Right lobe of liver (tissue), 6 donors: Measurements from ENCODE around the gene NUP93. TPM values are rescaled to one million over a fixed set of nuclear protein-coding genes. Genes with fewer than 3 reads are reported as not detected.

Experiments
- ATAC-seq, 4 donors: fragments of 200-7000 bp; cut with Tn5 transposase; one replicate each; pipeline ENCODE4 v1.9.1; 2020; ENCODE audit warnings: mild to moderate bottlenecking in 4 of 4, moderate library complexity in 4 of 4
- DNase-seq, 3 donors: peaks; one replicate each; pipeline ENCODE4 v3.0.0-alpha.2; 2020
- H3K27ac ChIP-seq, 3 donors: fragments of 200-600 bp; one replicate each; pipeline ENCODE4 v1.8.0; 2022
- H3K27me3 ChIP-seq, 2 donors: fragments of 200-600 bp; one replicate each; pipeline ENCODE4 v1.8.0; 2022
- H3K36me3 ChIP-seq, 4 donors: fragments of 200-600 bp; sonication (generic) in 1 of 4; one replicate each; pipeline versions ENCODE4 v1.5.1 to v1.8.0; 2017 to 2022; ENCODE audit warnings: control low read depth in 1 of 4
- H3K4me1 ChIP-seq, 4 donors: fragments of 200-600 bp; sonication (generic) in 1 of 4; one replicate each; pipeline versions ENCODE4 v1.5.1 to v1.8.0; 2017 to 2022; ENCODE audit warnings: control low read depth in 1 of 4
- H3K4me3 ChIP-seq, 3 donors: fragments of 200-600 bp; one replicate each; pipeline ENCODE4 v1.8.0; 2022
- H3K9me3 ChIP-seq, 4 donors: fragments of 200-600 bp; sonication (generic) in 1 of 4; one replicate each; pipeline versions ENCODE4 v1.5.1 to v1.8.0; 2017 to 2022; ENCODE audit warnings: control low read depth in 1 of 4
- CTCF ChIP-seq, 4 donors: fragments of 200-600 bp in 3 of 4; fragments of 450-650 bp in 1 of 4; IDR thresholded peaks; one replicate each; pipeline versions ENCODE4 v1.5.1 to v1.8.0; 2016 to 2022; ENCODE audit warnings: antibody characterized with exemption in 4 of 4, mild to moderate bottlenecking in 2 of 4
- POLR2A ChIP-seq: fragments of 450-650 bp; IDR thresholded peaks from one replicate; pipeline ENCODE4 v1.6.1; 2017; ENCODE audit warnings: antibody characterized with exemption, mild to moderate bottlenecking
- WGBS: methylation state at CpG from one replicate; pipeline ENCODE4 v1.1.6; 2018; ENCODE audit warnings: low coverage, low lambda C conversion rate; ENCODE audit not compliant: insufficient coverage; ENCODE audit errors: missing lambda C conversion rate; 5-methylcytosine and 5-hydroxymethylcytosine counted together
- intact Hi-C, 2 donors: fragments of 100-400 bp; cut with DNase I; formaldehyde crosslinking; loops; one replicate each; pipeline versions ENCODE4 v1.11.2 to v1.14.1; 2022
- total RNA-seq, 6 experiments: library from RNA; depleted of rRNA in 2 of 6; stranded (reverse); fragments of >200 nt in 2 of 6; fragmentation: NEBNext Ultra II Directional in 3 of 6; extraction: Animal tissue kit (Norgen Biotek cat#: 25700) in 3 of 6; gene quantifications; one replicate each; pipeline versions ENCODE4 v1.1.0 to v1.2.4, GENCODE V29; 2016 to 2023
- donor health status: DM: no; HTN: yes; CAD: no.
- donor health status: DM: no; HTN: no; CAD: no.
- donor health status: DM: no; HTN: no; CAD: no.
- donor health status: DM: no; HTN: yes; CAD: no.
- donor health status: DM: no; HTN: yes; CAD: no.

Gene NUP93
- total RNA-seq, 6 experiments from 2014 or later: 8.3 to 17.0 (median 12.8) TPM

- no peak for TF ChIP-seq CTCF (IDR thresholded peaks at IDR 0.05)
- no peak for TF ChIP-seq POLR2A
- ATAC-seq (no peak), DNase-seq (no peak)
- Histone ChIP-seq H3K27me3 (no peaks in the 10 kb centered on the region), H3K4me1 (no peaks in the 10 kb centered on the region), H3K27ac (no peak overlapping the region), H3K36me3 (no peaks in the 10 kb centered on the region), H3K9me3 (no peaks in the 10 kb centered on the region), H3K4me3 (no peak overlapping the region)
- WGBS: 100% methylated on average over 4 of the region's 4 CpGs
- intact Hi-C loops: no loop called here
Measured at GRCh38 chr16:56765949-56766348, 36.0 kb downstream of the NUP93 start.

GRCh38 chr16:56767024-56767423 lies 37.1 kb downstream of the NUP93 start:
- Histone ChIP-seq H3K27ac (no peak overlapping the region), H3K4me1 (peaks cover 0 to 4% (median 0%) of the 10 kb centered on the region in 4 donors), H3K4me3 (no peak overlapping the region), H3K27me3 (no peaks in the 10 kb centered on the region), H3K36me3 (no peaks in the 10 kb centered on the region), H3K9me3 (no peaks in the 10 kb centered on the region)
- 90% methylated on average over 3 of the region's 3 CpGs for WGBS
- TF ChIP-seq CTCF (IDR thresholded peaks at IDR 0.05) (no peak), POLR2A (no peak)
- no peak for ATAC-seq
- intact Hi-C loops: no loop called here
- DNase-seq: no peak

- no peak for DNase-seq
- 56% methylated on average over 3 of the region's 3 CpGs for WGBS
Measured at GRCh38 chr16:56769677-56770076, 39.7 kb downstream of the NUP93 start.

GRCh38 chr16:56771558-56772279 lies 41.8 kb downstream of the NUP93 start:
- no peaks in the 10 kb centered on the region for H3K27me3 ChIP-seq
- 85% methylated on average over 5 of the region's 5 CpGs for WGBS
- peaks cover 0 to 11% (median 1%) of the 10 kb centered on the region in 4 donors for H3K4me1 ChIP-seq
- TF ChIP-seq POLR2A: no peak
- no peak for TF ChIP-seq CTCF (IDR thresholded peaks at IDR 0.05)
- H3K9me3 ChIP-seq: no peaks in the 10 kb centered on the region
- H3K4me3 ChIP-seq: no peak overlapping the region
- H3K36me3 ChIP-seq: no peaks in the 10 kb centered on the region
- intact Hi-C loops: no loop called here
- H3K27ac ChIP-seq: no peak overlapping the region
- no peak for ATAC-seq
- DNase-seq: no peak

More at GRCh38 chr16:56769677-56770076, 39.7 kb downstream of the NUP93 start:
- TF ChIP-seq CTCF (IDR thresholded peaks at IDR 0.05): no peak
- no peak for TF ChIP-seq POLR2A
- Histone ChIP-seq H3K27me3 (no peaks in the 10 kb centered on the region), H3K9me3 (no peaks in the 10 kb centered on the region), H3K4me3 (no peak overlapping the region), H3K36me3 (no peaks in the 10 kb centered on the region), H3K27ac (no peak overlapping the region), H3K4me1 (peaks cover 0 to 4% (median 0%) of the 10 kb centered on the region in 4 donors)
- ATAC-seq: no peak
- intact Hi-C loops: no loop called here
